HEK293 (cell line): Measurements from ENCODE around the gene GPR149.

Source experiments
- CTCF ChIA-PET: fragments of 350-600 bp; formaldehyde crosslinking; extraction: SDS; loops from one replicate; lab custom pipeline; 2021; ENCODE audit warnings: antibody characterized with exemption; lab: Yijun Ruan, JAX
- POLR2A ChIA-PET: fragments of 300-600 bp; formaldehyde crosslinking; extraction: SDS; loops from one replicate; lab custom pipeline; 2020; ENCODE audit warnings: antibody characterized with exemption, inconsistent platforms; lab: Yijun Ruan, JAX
- H3K27ac ChIP-seq: fragments of 200-500 bp; sonication (Bioruptor generic); 2 replicates; pipeline ENCODE4 v1.5.1; 2014; ENCODE audit warnings: low read depth, low read length, control low read depth, inconsistent platforms; ENCODE audit errors: extremely low read depth
- H3K36me3 ChIP-seq, 2 experiments: fragments of 200-500 bp in 1 of 2; sonication (Bioruptor generic) in 1 of 2; 1 replicate in 1 of 2; 2 replicates in 1 of 2; pipeline ENCODE4 v1.5.1; 2014 to 2017; ENCODE audit warnings: inconsistent platforms in 2 of 2, low read length in 2 of 2; ENCODE audit not compliant: control insufficient read depth in 2 of 2, insufficient read depth in 1 of 2
- H3K4me1 ChIP-seq: fragments of 200-500 bp; sonication (Bioruptor generic); 2 replicates; pipeline ENCODE4 v1.5.1; 2014; ENCODE audit warnings: mild to moderate bottlenecking, low read length, inconsistent platforms; ENCODE audit not compliant: control insufficient read depth, insufficient read depth
- H3K4me3 ChIP-seq: 2 replicates; pipeline ENCODE4 v1.5.1; 2011; ENCODE audit warnings: low read depth, mild to moderate bottlenecking, control low read depth, low read length, moderate library complexity
- H3K9me3 ChIP-seq: fragments of 200-500 bp; sonication (Bioruptor generic); 2 replicates; pipeline ENCODE4 v1.5.1; 2014; ENCODE audit warnings: low read depth, low read length, inconsistent platforms; ENCODE audit not compliant: control insufficient read depth, insufficient read depth
- KLF1 ChIP-seq: fragments of 450-650 bp; formaldehyde crosslinking; IDR thresholded peaks from 2 replicates; pipeline ENCODE4 v1.5.1; 2016; ENCODE audit warnings: missing biosample characterization, missing genetic modification characterization
- PRDM6 ChIP-seq: fragments of 450-650 bp; formaldehyde crosslinking; IDR thresholded peaks from 2 replicates; pipeline ENCODE4 v1.5.1; 2017; ENCODE audit warnings: missing biosample characterization, missing genetic modification characterization
- REST ChIP-seq: fragments of 450-650 bp; formaldehyde crosslinking; IDR thresholded peaks from 2 replicates; pipeline ENCODE4 v1.5.1; 2016; ENCODE audit warnings: missing biosample characterization, missing genetic modification characterization
- SP2 ChIP-seq: fragments of 450-650 bp; formaldehyde crosslinking; IDR thresholded peaks from 2 replicates; pipeline ENCODE4 v1.5.1; 2016; ENCODE audit warnings: missing biosample characterization, missing genetic modification characterization
- SP3 ChIP-seq: fragments of 450-650 bp; formaldehyde crosslinking; IDR thresholded peaks from 2 replicates; pipeline ENCODE4 v1.5.1; 2016; ENCODE audit warnings: missing biosample characterization, missing genetic modification characterization
- WT1 ChIP-seq: fragments of 450-650 bp; formaldehyde crosslinking; IDR thresholded peaks from 2 replicates; pipeline ENCODE4 v1.5.1; 2016; ENCODE audit warnings: missing biosample characterization, missing genetic modification characterization
- ZBTB11 ChIP-seq: fragments of 450-650 bp; formaldehyde crosslinking; conservative IDR thresholded peaks from 2 replicates; pipeline ENCODE4 v1.5.1; 2016; ENCODE audit warnings: low read depth, missing biosample characterization, missing genetic modification characterization
- ZIC2 ChIP-seq: fragments of 450-650 bp; formaldehyde crosslinking; IDR thresholded peaks from 2 replicates; pipeline ENCODE4 v1.5.1; 2016; ENCODE audit warnings: missing biosample characterization, missing genetic modification characterization
- ZNF10 ChIP-seq: fragments of 450-650 bp; formaldehyde crosslinking; IDR thresholded peaks from 2 replicates; pipeline ENCODE4 v1.5.1; 2017; ENCODE audit warnings: missing biosample characterization, missing genetic modification characterization
- ZNF23 ChIP-seq: fragments of 450-650 bp; formaldehyde crosslinking; IDR thresholded peaks from 2 replicates; pipeline ENCODE4 v1.5.1; 2016; ENCODE audit warnings: missing biosample characterization, missing genetic modification characterization, borderline replicate concordance
- ZNF398 ChIP-seq: fragments of 450-650 bp; formaldehyde crosslinking; IDR thresholded peaks from 2 replicates; pipeline ENCODE4 v1.5.1; 2017; ENCODE audit warnings: missing biosample characterization, missing genetic modification characterization
- ZNF510 ChIP-seq: fragments of 450-650 bp; formaldehyde crosslinking; IDR thresholded peaks from 2 replicates; pipeline ENCODE4 v1.5.1; 2018; ENCODE audit warnings: mild to moderate bottlenecking, missing genetic modification characterization, missing biosample characterization; ENCODE audit not compliant: insufficient replicate concordance
- ZNF645 ChIP-seq: fragments of 450-650 bp; formaldehyde crosslinking; IDR thresholded peaks from 2 replicates; pipeline ENCODE4; 2016; ENCODE audit warnings: missing biosample characterization, missing genetic modification characterization
- ZNF792 ChIP-seq: fragments of 450-650 bp; formaldehyde crosslinking; IDR thresholded peaks from 2 replicates; pipeline ENCODE4 v1.5.1; 2016; ENCODE audit warnings: missing biosample characterization, missing genetic modification characterization

The GPR149 gene

GRCh38 chr3:154427685-154428285 is 2.2 kb downstream of the GPR149 start:
- no peaks in the 10 kb centered on the region for H3K36me3 ChIP-seq
- H3K4me3 ChIP-seq: peak overlapping the region; percentile 14; the same call in 1 of the 2 replicates
- H3K9me3 ChIP-seq: no peaks in the 10 kb centered on the region
- CTCF ChIA-PET: no interaction called here
- H3K27ac ChIP-seq: no peak overlapping the region
- no peaks in the 10 kb centered on the region for H3K4me1 ChIP-seq
- POLR2A ChIA-PET: no interaction called here
- TF ChIP-seq SP3 (tag by site-specific recombination) (peak; percentile 58), SP2 (tag by site-specific recombination) (peak; percentile 40; the same call in 1 of the 2 replicates), ZNF10 (tag by site-specific recombination) (no peak), ZNF792 (no peak), ZIC2 (tag by site-specific recombination) (peak; percentile 35), WT1 (tag by site-specific recombination) (0 out of 2 replicates have a peak, but pooled peaks have one; percentile 22), ZNF23 (tag by site-specific recombination) (no peak), ZNF398 (tag by site-specific recombination) (peak; percentile 36; the same call in 1 of the 2 replicates), KLF1 (peak; percentile 41; the same call in 1 of the 2 replicates), ZNF645 (tag by site-specific recombination) (no peak)
- TF ChIP-seq, all 188 proteins: peak for 6

GRCh38 chr3:154422694-154423093 is 7.3 kb downstream of the GPR149 start:
- no peak overlapping the region for H3K4me3 ChIP-seq
- H3K36me3 ChIP-seq: no peaks in the 10 kb centered on the region
- no peak overlapping the region for H3K27ac ChIP-seq
- no peaks in the 10 kb centered on the region for H3K9me3 ChIP-seq
- TF ChIP-seq ZBTB11 (tag by site-specific recombination): no peak
- TF ChIP-seq ZNF510 (tag by site-specific recombination): peak; percentile 91
- ChIA-PET POLR2A (no interaction called here), CTCF (no interaction called here)
- H3K4me1 ChIP-seq: no peaks in the 10 kb centered on the region

GRCh38 chr3:154421083-154421482 is 8.9 kb downstream of the GPR149 start:
- POLR2A ChIA-PET: no interaction called here
- CTCF ChIA-PET: interaction anchor here (0.7 kb wide), 1 partner anchor 865 kb away, joined by 3 read pairs; no protein-coding TSS in a partner anchor

More at GRCh38 chr3:154421083-154421482, 8.9 kb downstream of the GPR149 start:
- peak; percentile 90 for TF ChIP-seq REST (tag by site-specific recombination)
- TF ChIP-seq PRDM6 (tag by site-specific recombination): no peak
- TF ChIP-seq, all 188 proteins: peak for 1
- no peaks in the 10 kb centered on the region for H3K4me1 ChIP-seq
- no peaks in the 10 kb centered on the region for H3K9me3 ChIP-seq
- H3K27ac ChIP-seq: no peak overlapping the region
- no peaks in the 10 kb centered on the region for H3K36me3 ChIP-seq
- no peak overlapping the region for H3K4me3 ChIP-seq
